ENCODE data around the gene ARHGAP30.

- TF ChIP-seq CTCF (IDR thresholded peaks at IDR 0.05; ENCODE audit: low read length) (no peak), EZH2 (IDR thresholded peaks at IDR 0.05; ENCODE audit: borderline replicate concordance, low read length) (no peak)
These were observed 13.5 kb upstream of the ARHGAP30 start for GRCh38 chr1:161082996-161083747.

Data from OCI-LY1 (cell line).